NCI-H510A treated with DMSO at 0.1 percent for 48 hours (cell line): ENCODE results near the gene GLI3.

ENCODE experiments used
- DNase-seq: peaks from one replicate; lab custom pipeline; 2025; lab: John Stamatoyannopoulos, UW

The GLI3 gene

GRCh38 chr7:42033480-42033879, 203.5 kb downstream of the GLI3 start:
- no peak for DNase-seq

GRCh38 chr7:42029405-42029804, 207.6 kb downstream of the GLI3 start:
- DNase-seq: no peak

- no peak for DNase-seq
Measured at GRCh38 chr7:42027521-42027920, 209.5 kb downstream of the GLI3 start.

- no peak for DNase-seq
Measured at GRCh38 chr7:42026622-42027197, 210.3 kb downstream of the GLI3 start.

GRCh38 chr7:42025635-42026375, 211.2 kb downstream of the GLI3 start:
- no peak for DNase-seq

- DNase-seq: no peak
Measured at GRCh38 chr7:42024537-42024936, 212.5 kb downstream of the GLI3 start.

- no peak for DNase-seq
Measured at GRCh38 chr7:42023262-42023661, 213.7 kb downstream of the GLI3 start.

- no peak for DNase-seq
Measured at GRCh38 chr7:42022791-42023190, 214.2 kb downstream of the GLI3 start.

GRCh38 chr7:42022056-42022455, 215.0 kb downstream of the GLI3 start:
- no peak for DNase-seq

- DNase-seq: no peak
Measured at GRCh38 chr7:42021631-42022030, 215.4 kb downstream of the GLI3 start.

GRCh38 chr7:42020061-42020460, 216.9 kb downstream of the GLI3 start:
- DNase-seq: no peak

GRCh38 chr7:42017349-42017986, 219.5 kb downstream of the GLI3 start:
- no peak for DNase-seq

GRCh38 chr7:42016517-42016916, 220.5 kb downstream of the GLI3 start:
- DNase-seq: no peak

GRCh38 chr7:42014625-42015618, 222.1 kb downstream of the GLI3 start:
- no peak for DNase-seq

GRCh38 chr7:42012786-42013360, 224.1 kb downstream of the GLI3 start:
- no peak for DNase-seq

GRCh38 chr7:42012313-42012712, 224.7 kb downstream of the GLI3 start:
- DNase-seq: no peak

GRCh38 chr7:42011846-42012245, 225.2 kb downstream of the GLI3 start:
- no peak for DNase-seq

GRCh38 chr7:42010751-42011150, 226.3 kb downstream of the GLI3 start:
- DNase-seq: no peak

GRCh38 chr7:42006801-42007513, 230.1 kb downstream of the GLI3 start:
- DNase-seq: no peak

- no peak for DNase-seq
Measured at GRCh38 chr7:42002654-42003053, 234.4 kb downstream of the GLI3 start.

GRCh38 chr7:41999736-42000283, 237.2 kb downstream of the GLI3 start:
- no peak for DNase-seq
